ENCODE data around the gene L3MBTL4. TPM values are rescaled to one million over a fixed set of nuclear protein-coding genes. Genes with fewer than 3 reads are reported as not detected.

The L3MBTL4 gene
- under 1 TPM in 1 of 2 experiments, not detected in 1; 0.05 TPM for total RNA-seq

- Mint-ChIP-seq H3K4me1 (peaks cover 7% of the 10 kb centered on the region), H3K27ac (no peak within 1 kb of the TSS)
- CTCF ChIA-PET: no interaction called here
Measured at GRCh38 chr18:6414723-6415417, at the start of gene L3MBTL4. L3MBTL4 (minus strand) TSS chr18:6414911; CDS start chr18:6311625, 103,286 bp downstream.

GRCh38 chr18:6452194-6452593 lies 37.5 kb upstream of the L3MBTL4 start:
- no peaks in the 10 kb centered on the region for H3K4me1 Mint-ChIP-seq
- H3K36me3 Mint-ChIP-seq: no peaks in the 10 kb centered on the region
- H3K27me3 Mint-ChIP-seq: no peaks in the 10 kb centered on the region
- H3K9me3 Mint-ChIP-seq (ENCODE audit: low read depth): no peaks in the 10 kb centered on the region
- DNase-seq (no peak), ATAC-seq (no peak)
- H3K27ac Mint-ChIP-seq: no peak overlapping the region
- no peak overlapping the region for H3K4me3 Mint-ChIP-seq
- CTCF ChIA-PET: no interaction called here

More at GRCh38 chr18:6414723-6415417, at the start of gene L3MBTL4:
- Mint-ChIP-seq H3K27me3 (peaks cover 21% of the 10 kb centered on the region), H3K4me3 (peak within 1 kb of the TSS; percentile 71), H3K9me3 (ENCODE audit: low read depth) (peaks cover 3% of the 10 kb centered on the region), H3K36me3 (peaks cover 2% of the 10 kb centered on the region)
- peak; percentile 42 for ATAC-seq
- DNase-seq: no peak

GRCh38 chr18:6449213-6449612 lies 34.5 kb upstream of the L3MBTL4 start:
- no peak for DNase-seq
- CTCF ChIA-PET: no interaction called here
- H3K27me3 Mint-ChIP-seq: no peaks in the 10 kb centered on the region
- no peak overlapping the region for H3K27ac Mint-ChIP-seq
- no peak overlapping the region for H3K4me3 Mint-ChIP-seq
- no peaks in the 10 kb centered on the region for H3K9me3 Mint-ChIP-seq (ENCODE audit: low read depth)
- no peaks in the 10 kb centered on the region for H3K4me1 Mint-ChIP-seq
- ATAC-seq: no peak
- H3K36me3 Mint-ChIP-seq: no peaks in the 10 kb centered on the region

- no peak for ATAC-seq
- no peaks in the 10 kb centered on the region for H3K4me1 Mint-ChIP-seq
- CTCF ChIA-PET: no interaction called here
- no peak overlapping the region for H3K27ac Mint-ChIP-seq
- no peak for DNase-seq
- no peaks in the 10 kb centered on the region for H3K36me3 Mint-ChIP-seq
- no peak overlapping the region for H3K4me3 Mint-ChIP-seq
- no peaks in the 10 kb centered on the region for H3K27me3 Mint-ChIP-seq
- H3K9me3 Mint-ChIP-seq (ENCODE audit: low read depth): no peaks in the 10 kb centered on the region
Measured at GRCh38 chr18:6444466-6445228, 29.9 kb upstream of the L3MBTL4 start.

- no peaks in the 10 kb centered on the region for H3K27me3 Mint-ChIP-seq
- CTCF ChIA-PET: no interaction called here
- H3K4me3 Mint-ChIP-seq: no peak overlapping the region
- H3K9me3 Mint-ChIP-seq (ENCODE audit: low read depth): no peaks in the 10 kb centered on the region
- DNase-seq: no peak
- ATAC-seq: no peak
- H3K36me3 Mint-ChIP-seq: no peaks in the 10 kb centered on the region
- H3K4me1 Mint-ChIP-seq: no peaks in the 10 kb centered on the region
- H3K27ac Mint-ChIP-seq: no peak overlapping the region
Measured at GRCh38 chr18:6441200-6441599, 26.5 kb upstream of the L3MBTL4 start.

- CTCF ChIA-PET: no interaction called here
- no peaks in the 10 kb centered on the region for H3K4me1 Mint-ChIP-seq
- no peak overlapping the region for H3K4me3 Mint-ChIP-seq
- H3K27ac Mint-ChIP-seq: no peak overlapping the region
- ATAC-seq (no peak), DNase-seq (no peak)
- H3K36me3 Mint-ChIP-seq: no peaks in the 10 kb centered on the region
- no peaks in the 10 kb centered on the region for H3K27me3 Mint-ChIP-seq
- H3K9me3 Mint-ChIP-seq (ENCODE audit: low read depth): no peaks in the 10 kb centered on the region
Measured at GRCh38 chr18:6437937-6438818, 23.5 kb upstream of the L3MBTL4 start.

- DNase-seq (no peak), ATAC-seq (no peak)
- Mint-ChIP-seq H3K4me3 (no peak overlapping the region), H3K9me3 (ENCODE audit: low read depth) (peaks cover 3% of the 10 kb centered on the region), H3K27ac (no peak overlapping the region), H3K27me3 (no peaks in the 10 kb centered on the region), H3K4me1 (no peaks in the 10 kb centered on the region), H3K36me3 (no peaks in the 10 kb centered on the region)
- CTCF ChIA-PET: no interaction called here
Measured at GRCh38 chr18:6435731-6436130, 21.0 kb upstream of the L3MBTL4 start.

GRCh38 chr18:6434987-6435709 lies 20.4 kb upstream of the L3MBTL4 start:
- no peak for DNase-seq
- no peaks in the 10 kb centered on the region for H3K36me3 Mint-ChIP-seq
- CTCF ChIA-PET: no interaction called here
- no peak overlapping the region for H3K27ac Mint-ChIP-seq
- peaks cover 3% of the 10 kb centered on the region for H3K9me3 Mint-ChIP-seq (ENCODE audit: low read depth)
- H3K27me3 Mint-ChIP-seq: no peaks in the 10 kb centered on the region
- no peaks in the 10 kb centered on the region for H3K4me1 Mint-ChIP-seq
- ATAC-seq: no peak
- no peak overlapping the region for H3K4me3 Mint-ChIP-seq

- Mint-ChIP-seq H3K36me3 (no peaks in the 10 kb centered on the region), H3K4me3 (no peak overlapping the region), H3K9me3 (ENCODE audit: low read depth) (peaks cover 3% of the 10 kb centered on the region), H3K27me3 (no peaks in the 10 kb centered on the region), H3K4me1 (no peaks in the 10 kb centered on the region), H3K27ac (no peak overlapping the region)
- DNase-seq: no peak
- CTCF ChIA-PET: no interaction called here
- no peak for ATAC-seq
Measured at GRCh38 chr18:6434481-6434880, 19.8 kb upstream of the L3MBTL4 start.

- DNase-seq (no peak), ATAC-seq (no peak)
- H3K36me3 Mint-ChIP-seq: no peaks in the 10 kb centered on the region
- no peak overlapping the region for H3K4me3 Mint-ChIP-seq
- CTCF ChIA-PET: no interaction called here
- H3K9me3 Mint-ChIP-seq (ENCODE audit: low read depth): peaks cover 11% of the 10 kb centered on the region
- H3K4me1 Mint-ChIP-seq: no peaks in the 10 kb centered on the region
- H3K27me3 Mint-ChIP-seq: no peaks in the 10 kb centered on the region
- no peak overlapping the region for H3K27ac Mint-ChIP-seq
Measured at GRCh38 chr18:6431659-6432318, 17.1 kb upstream of the L3MBTL4 start.

- no peaks in the 10 kb centered on the region for H3K27me3 Mint-ChIP-seq
- ATAC-seq (no peak), DNase-seq (no peak)
- CTCF ChIA-PET: no interaction called here
- no peak overlapping the region for H3K4me3 Mint-ChIP-seq
- no peaks in the 10 kb centered on the region for H3K4me1 Mint-ChIP-seq
- no peak overlapping the region for H3K27ac Mint-ChIP-seq
- peaks cover 11% of the 10 kb centered on the region for H3K9me3 Mint-ChIP-seq (ENCODE audit: low read depth)
- H3K36me3 Mint-ChIP-seq: no peaks in the 10 kb centered on the region
Measured at GRCh38 chr18:6428851-6429395, 14.2 kb upstream of the L3MBTL4 start.

- no peaks in the 10 kb centered on the region for H3K4me1 Mint-ChIP-seq
- no peaks in the 10 kb centered on the region for H3K36me3 Mint-ChIP-seq
- ATAC-seq (no peak), DNase-seq (no peak)
- H3K9me3 Mint-ChIP-seq (ENCODE audit: low read depth): peaks cover 8% of the 10 kb centered on the region
- no peaks in the 10 kb centered on the region for H3K27me3 Mint-ChIP-seq
- no peak overlapping the region for H3K4me3 Mint-ChIP-seq
- CTCF ChIA-PET: no interaction called here
- no peak overlapping the region for H3K27ac Mint-ChIP-seq
Measured at GRCh38 chr18:6427286-6427685, 12.6 kb upstream of the L3MBTL4 start.

Measured in activated CD8-positive, alpha-beta memory T cell treated with anti-CD3 and anti-CD28 coated beads, Interleukin-2, amount 10 ng/mL, durations not matched to agents 7 days and 5 days (primary cell).